Measurements from ENCODE around the gene PSMB1. TPM values are rescaled to one million over a fixed set of nuclear protein-coding genes. Genes with fewer than 3 reads are reported as not detected.
"Not testable (repeated sequence)": the region's sequence is repeated elsewhere in the genome, so short reads cannot be mapped to it uniquely, and the experiment has no call there.

PSMB1 gene
- total RNA-seq, 8 experiments from 2014 or later = 172 to 383 (median 231) TPM

GRCh38 chr6:170507728-170508127 is 45.4 kb downstream of the PSMB1 start:
- in situ Hi-C loops (cut with MboI; ENCODE audit: low pct_unique_long_range_greater_than_20kb in 2 of 9, low sequenced_read_pairs in 9 of 9, unreplicated experiment in 9 of 9); H3K4me1 ChIP-seq (replicated peaks in 1 of 2); H3K27ac ChIP-seq; H3K4me3 ChIP-seq; ATAC-seq (replicated peaks in 6 of 8): not testable (repeated sequence)
- 90 to 100% (median 100%) methylated on average over 1 to 2 of the region's 2 CpGs; no CpG with 5 or more reads in 4 of the 10 experiments for WGBS, 10 experiments

- in situ Hi-C loops (cut with MboI; ENCODE audit: low pct_unique_long_range_greater_than_20kb in 2 of 9, low sequenced_read_pairs in 9 of 9, unreplicated experiment in 9 of 9) = no loop called here
- Histone ChIP-seq H3K27ac (no peak overlapping the region), H3K4me1 (replicated peaks in 1 of 2) (peaks cover 0 to 4% of the 10 kb centered on the region in 2 donors), H3K4me3 (no peak overlapping the region)
- ATAC-seq (replicated peaks in 6 of 8) = no peak
- WGBS, 10 experiments = 33 to 90% (median 75%) methylated on average over 2 to 4 of the region's 4 CpGs; no CpG with 5 or more reads in 2 of the 10 experiments
Measured at GRCh38 chr6:170506446-170506845, 46.7 kb downstream of the PSMB1 start.

GRCh38 chr6:170505306-170505705 is 47.8 kb downstream of the PSMB1 start:
- in situ Hi-C loops (cut with MboI; ENCODE audit: low pct_unique_long_range_greater_than_20kb in 2 of 9, low sequenced_read_pairs in 9 of 9, unreplicated experiment in 9 of 9) = no loop called here
- no peak for ATAC-seq (replicated peaks in 6 of 8)
- no peak overlapping the region for H3K4me3 ChIP-seq
- no peak overlapping the region for H3K27ac ChIP-seq
- 0 to 74% (median 31%) methylated on average over 1 to 9 of the region's 9 CpGs; no CpG with 5 or more reads in 4 of the 10 experiments for WGBS, 10 experiments
- no peaks in the 10 kb centered on the region for H3K4me1 ChIP-seq (replicated peaks in 1 of 2)

GRCh38 chr6:170504479-170504878 is 48.6 kb downstream of the PSMB1 start:
- ATAC-seq (replicated peaks in 6 of 8) = no peak
- in situ Hi-C loops (cut with MboI; ENCODE audit: low pct_unique_long_range_greater_than_20kb in 2 of 9, low sequenced_read_pairs in 9 of 9, unreplicated experiment in 9 of 9) = no loop called here
- 30 to 93% (median 66%) methylated on average over 2 to 4 of the region's 4 CpGs; no CpG with 5 or more reads in 2 of the 10 experiments for WGBS, 10 experiments
- Histone ChIP-seq H3K4me1 (replicated peaks in 1 of 2) (no peaks in the 10 kb centered on the region), H3K4me3 (no peak overlapping the region), H3K27ac (no peak overlapping the region)

- in situ Hi-C loops (cut with MboI; ENCODE audit: low pct_unique_long_range_greater_than_20kb in 2 of 9, low sequenced_read_pairs in 9 of 9, unreplicated experiment in 9 of 9) = no loop called here
- no peak for ATAC-seq (replicated peaks in 6 of 8)
- no peaks in the 10 kb centered on the region for H3K4me1 ChIP-seq (replicated peaks in 1 of 2)
- H3K4me3 ChIP-seq = no peak overlapping the region
- no peak overlapping the region for H3K27ac ChIP-seq
Measured at GRCh38 chr6:170503414-170503761, 49.7 kb downstream of the PSMB1 start.

GRCh38 chr6:170502733-170503413 is 50.2 kb downstream of the PSMB1 start:
- H3K4me1 ChIP-seq (replicated peaks in 1 of 2); H3K4me3 ChIP-seq; in situ Hi-C loops (cut with MboI; ENCODE audit: low pct_unique_long_range_greater_than_20kb in 2 of 9, low sequenced_read_pairs in 9 of 9, unreplicated experiment in 9 of 9); ATAC-seq (replicated peaks in 6 of 8); H3K27ac ChIP-seq: not testable (repeated sequence)
- WGBS, 10 experiments = 0 to 100% (median 88%) methylated on average over 1 of the region's 2 CpGs; no CpG with 5 or more reads in 4 of the 10 experiments

- not testable (repeated sequence) for H3K4me3 ChIP-seq
- WGBS, 10 experiments = 0 to 100% (median 100%) methylated on average over 1 of the region's 2 CpGs; no CpG with 5 or more reads in 5 of the 10 experiments
Measured at GRCh38 chr6:170502268-170502667, 50.8 kb downstream of the PSMB1 start.

GRCh38 chr6:170500955-170501590 is 52.0 kb downstream of the PSMB1 start:
- H3K27ac ChIP-seq = no peak overlapping the region
- H3K4me3 ChIP-seq = no peak overlapping the region
- H3K4me1 ChIP-seq (replicated peaks in 1 of 2) = peaks cover 0 to 8% of the 10 kb centered on the region in 2 donors
- WGBS, 10 experiments = 0 to 100% (median 44%) methylated on average over 1 to 3 of the region's 3 CpGs; no CpG with 5 or more reads in 4 of the 10 experiments
- in situ Hi-C loops (cut with MboI; ENCODE audit: low pct_unique_long_range_greater_than_20kb in 2 of 9, low sequenced_read_pairs in 9 of 9, unreplicated experiment in 9 of 9) = no loop called here
- no peak for ATAC-seq (replicated peaks in 6 of 8)

More at GRCh38 chr6:170502268-170502667, 50.8 kb downstream of the PSMB1 start:
- in situ Hi-C loops (cut with MboI; ENCODE audit: low pct_unique_long_range_greater_than_20kb in 2 of 9, low sequenced_read_pairs in 9 of 9, unreplicated experiment in 9 of 9); ATAC-seq (replicated peaks in 6 of 8); H3K4me1 ChIP-seq (replicated peaks in 1 of 2); H3K27ac ChIP-seq: not testable (repeated sequence)

- 0 to 33% (median 0%) methylated on average over 1 to 3 of the region's 4 CpGs; no CpG with 5 or more reads in 2 of the 10 experiments for WGBS, 10 experiments
- no peak overlapping the region for H3K4me3 ChIP-seq
Measured at GRCh38 chr6:170497841-170498301, 55.2 kb downstream of the PSMB1 start.

GRCh38 chr6:170493354-170493753 is 59.8 kb downstream of the PSMB1 start:
- 100% methylated on average over 2 of the region's 2 CpGs; no CpG with 5 or more reads in 9 of the 10 experiments for WGBS, 10 experiments
- Histone ChIP-seq H3K4me1 (replicated peaks in 1 of 2) (peaks cover 0 to 8% of the 10 kb centered on the region in 2 donors), H3K4me3 (no peak overlapping the region), H3K27ac (no peak overlapping the region)
- in situ Hi-C loops (cut with MboI; ENCODE audit: low pct_unique_long_range_greater_than_20kb in 2 of 9, low sequenced_read_pairs in 9 of 9, unreplicated experiment in 9 of 9) = no loop called here
- ATAC-seq (replicated peaks in 6 of 8) = no peak

More at GRCh38 chr6:170497841-170498301, 55.2 kb downstream of the PSMB1 start:
- ATAC-seq (replicated peaks in 6 of 8) = peak in 5 of 8 experiments; percentile 84 to 97 (median 97)
- Histone ChIP-seq H3K4me1 (replicated peaks in 1 of 2) (peaks cover 0 to 8% of the 10 kb centered on the region in 2 donors), H3K27ac (no peak overlapping the region)
- in situ Hi-C loops (cut with MboI; ENCODE audit: low pct_unique_long_range_greater_than_20kb in 2 of 9, low sequenced_read_pairs in 9 of 9, unreplicated experiment in 9 of 9) = no loop called here

- WGBS, 10 experiments = 33 to 86% (median 60%) methylated on average over 1 to 4 of the region's 4 CpGs; no CpG with 5 or more reads in 3 of the 10 experiments
- in situ Hi-C loops (cut with MboI; ENCODE audit: low pct_unique_long_range_greater_than_20kb in 2 of 9, low sequenced_read_pairs in 9 of 9, unreplicated experiment in 9 of 9) = no loop called here
- H3K27ac ChIP-seq = no peak overlapping the region
- no peak for ATAC-seq (replicated peaks in 6 of 8)
- H3K4me3 ChIP-seq = no peak overlapping the region
- H3K4me1 ChIP-seq (replicated peaks in 1 of 2) = no peaks in the 10 kb centered on the region
Measured at GRCh38 chr6:170490259-170490658, 62.8 kb downstream of the PSMB1 start.

- in situ Hi-C loops (cut with MboI; ENCODE audit: low pct_unique_long_range_greater_than_20kb in 2 of 9, low sequenced_read_pairs in 9 of 9, unreplicated experiment in 9 of 9) = no loop called here
- peak in 1 of 8 experiments; percentile 50 for ATAC-seq (replicated peaks in 6 of 8)
- WGBS, 10 experiments = 0 to 100% (median 73%) methylated on average over 1 to 3 of the region's 3 CpGs; no CpG with 5 or more reads in 4 of the 10 experiments
Measured at GRCh38 chr6:170489836-170490235, 63.3 kb downstream of the PSMB1 start.

GRCh38 chr6:170487707-170488329 is 65.3 kb downstream of the PSMB1 start:
- Histone ChIP-seq H3K4me3 (no peak overlapping the region), H3K4me1 (replicated peaks in 1 of 2) (no peaks in the 10 kb centered on the region), H3K27ac (no peak overlapping the region)
- in situ Hi-C loops (cut with MboI; ENCODE audit: low pct_unique_long_range_greater_than_20kb in 2 of 9, low sequenced_read_pairs in 9 of 9, unreplicated experiment in 9 of 9) = no loop called here
- ATAC-seq (replicated peaks in 6 of 8) = no peak
- 17 to 100% (median 79%) methylated on average over 1 to 4 of the region's 4 CpGs; no CpG with 5 or more reads in 1 of the 10 experiments for WGBS, 10 experiments

More at GRCh38 chr6:170489836-170490235, 63.3 kb downstream of the PSMB1 start:
- no peaks in the 10 kb centered on the region for H3K4me1 ChIP-seq (replicated peaks in 1 of 2)
- no peak overlapping the region for H3K4me3 ChIP-seq
- no peak overlapping the region for H3K27ac ChIP-seq

Data from motor neuron (in vitro differentiated cells).